ENCODE data around the gene COL23A1.

The COL23A1 gene

GRCh38 chr5:178248750-178249149, 341.4 kb downstream of the COL23A1 start:
- TF ChIP-seq CTCF (IDR thresholded peaks at IDR 0.05; ENCODE audit: borderline replicate concordance, control extremely low read depth, extremely low read depth, insufficient read depth, missing control alignments), result no peak
- DNase-seq (ENCODE audit: low spot score), result no peak
- in situ Hi-C loops (cut with MboI; ENCODE audit: low sequenced_read_pairs, unreplicated experiment), result no loop called here

DNA sequence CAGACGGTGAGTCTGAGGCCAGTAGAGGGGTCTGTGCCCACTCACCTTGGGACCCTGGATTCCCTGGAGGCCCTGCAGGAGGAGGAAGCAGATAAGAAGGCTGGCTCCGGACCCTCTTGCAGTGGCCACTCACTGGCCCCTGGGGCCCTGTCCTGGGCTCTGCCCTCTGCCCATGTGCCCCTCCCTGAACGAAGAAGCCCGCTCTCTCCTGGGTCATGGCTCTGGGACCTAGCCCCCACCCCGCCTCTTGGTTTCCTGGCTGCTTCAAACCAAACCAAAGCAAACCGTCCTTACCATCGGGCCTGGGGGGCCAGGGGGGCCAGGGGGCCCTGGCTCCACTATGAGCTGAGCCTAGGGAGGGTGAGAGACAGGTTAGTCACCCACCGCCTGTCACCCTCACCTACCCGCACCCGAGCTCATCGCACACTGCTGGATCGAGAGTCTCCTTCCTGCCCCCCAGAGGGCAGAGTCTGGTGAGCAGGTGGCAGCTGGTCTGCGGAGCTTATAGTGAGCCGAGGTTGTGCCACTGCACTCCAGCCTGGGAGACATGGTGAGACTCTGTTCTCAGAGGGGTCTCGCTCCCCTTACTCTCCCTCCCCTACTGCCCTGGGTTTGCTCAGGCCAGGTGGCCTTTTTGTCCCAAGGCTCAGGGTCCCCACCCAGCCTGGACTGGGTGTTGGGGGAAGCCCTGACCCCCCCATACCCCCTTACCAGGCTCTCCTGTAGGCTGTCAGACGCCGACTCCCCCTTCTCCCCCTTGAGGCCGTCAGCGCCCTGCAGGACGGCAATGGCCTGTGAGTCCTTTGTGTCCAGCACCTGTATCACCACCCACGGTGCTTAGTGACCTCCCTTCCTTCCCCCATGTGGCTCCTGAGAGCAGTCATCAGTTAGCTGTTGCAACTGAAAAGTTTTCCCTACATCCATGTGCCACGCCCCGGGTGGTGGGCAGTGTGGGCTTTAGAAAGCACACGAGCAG, 342.4 kb downstream of the COL23A1 start:
- no peak for TF ChIP-seq CTCF (IDR thresholded peaks at IDR 0.05; ENCODE audit: borderline replicate concordance, control extremely low read depth, extremely low read depth, insufficient read depth, missing control alignments)
- no peak for DNase-seq (ENCODE audit: low spot score)
- in situ Hi-C loops (cut with MboI; ENCODE audit: low sequenced_read_pairs, unreplicated experiment), result no loop called here

DNA sequence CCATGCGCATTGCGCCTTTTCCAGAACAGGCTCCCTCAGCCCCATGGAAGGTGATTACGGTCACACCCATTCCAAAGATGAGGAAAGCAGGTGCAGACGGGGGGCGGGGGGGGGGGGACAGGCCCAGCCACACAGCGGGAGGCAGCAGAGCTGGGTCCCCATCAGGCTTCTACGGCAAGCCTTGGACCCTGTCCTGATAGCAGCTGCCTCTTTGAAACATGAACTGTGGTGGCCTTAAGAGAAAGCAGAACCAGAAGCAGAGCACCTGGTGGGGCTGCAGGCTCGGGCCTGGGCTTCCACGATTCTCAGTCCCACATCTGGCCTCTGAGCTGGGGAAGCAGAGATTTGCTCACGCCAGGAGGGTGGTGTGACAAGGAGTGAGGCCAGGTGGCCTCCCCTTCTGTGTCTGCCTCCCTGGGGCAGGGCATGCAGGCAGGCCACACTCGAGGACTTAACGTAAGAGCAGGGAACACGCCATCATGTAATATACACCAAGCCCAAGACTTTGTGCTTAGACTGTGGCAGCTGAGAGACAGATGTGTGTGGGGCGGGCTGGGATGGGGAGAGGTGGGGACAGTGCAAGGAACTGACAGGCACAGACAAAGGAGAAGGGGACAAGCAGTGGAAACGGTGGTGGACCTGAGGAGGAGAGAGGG, 343.4 kb downstream of the COL23A1 start:
- in situ Hi-C loops (cut with MboI; ENCODE audit: low sequenced_read_pairs, unreplicated experiment), result no loop called here
- no peak for DNase-seq (ENCODE audit: low spot score)
- no peak for TF ChIP-seq CTCF (IDR thresholded peaks at IDR 0.05; ENCODE audit: borderline replicate concordance, control extremely low read depth, extremely low read depth, insufficient read depth, missing control alignments)

- no peak for DNase-seq (ENCODE audit: low spot score)
- in situ Hi-C loops (cut with MboI; ENCODE audit: low sequenced_read_pairs, unreplicated experiment), result no loop called here
- no peak for TF ChIP-seq CTCF (IDR thresholded peaks at IDR 0.05; ENCODE audit: borderline replicate concordance, control extremely low read depth, extremely low read depth, insufficient read depth, missing control alignments)
Observed at GRCh38 chr5:178245389-178245788, 344.8 kb downstream of the COL23A1 start.

- in situ Hi-C loops (cut with MboI; ENCODE audit: low sequenced_read_pairs, unreplicated experiment), result no loop called here
- no peak for DNase-seq (ENCODE audit: low spot score)
- no peak for TF ChIP-seq CTCF (IDR thresholded peaks at IDR 0.05; ENCODE audit: borderline replicate concordance, control extremely low read depth, extremely low read depth, insufficient read depth, missing control alignments)
Observed at GRCh38 chr5:178244576-178244975, 345.6 kb downstream of the COL23A1 start.

DNA sequence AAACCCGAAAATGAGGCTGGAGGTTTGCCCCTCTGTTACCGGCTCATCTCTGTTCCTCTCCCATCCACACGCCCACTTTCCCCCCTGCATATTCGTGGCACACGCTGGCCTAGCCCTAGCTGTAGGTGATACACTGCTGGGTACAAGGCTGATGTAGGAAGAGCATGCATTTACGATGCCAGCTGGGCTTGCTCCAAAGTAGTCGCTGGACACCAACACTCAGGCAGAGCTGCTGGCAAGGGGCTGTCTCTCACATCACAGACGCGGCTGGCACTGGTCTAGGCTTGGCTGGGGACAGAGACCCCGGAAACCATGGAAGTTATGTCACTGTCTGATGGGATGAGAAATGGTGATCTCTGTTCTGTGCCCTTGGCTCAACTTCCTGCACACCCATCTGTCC, 347.8 kb downstream of the COL23A1 start:
- no peak for DNase-seq (ENCODE audit: low spot score)
- in situ Hi-C loops (cut with MboI; ENCODE audit: low sequenced_read_pairs, unreplicated experiment), result no loop called here
- no peak for TF ChIP-seq CTCF (IDR thresholded peaks at IDR 0.05; ENCODE audit: borderline replicate concordance, control extremely low read depth, extremely low read depth, insufficient read depth, missing control alignments)
